Fibroblast of villous mesenchyme (primary cell): ENCODE data around the gene LRRC8D. TPM values are rescaled to one million over a fixed set of nuclear protein-coding genes. Genes with fewer than 3 reads are reported as not detected.

Experiments
- DNase-seq: peaks from one replicate; pipeline ENCODE4 v3.0.0-alpha.2; 2010; ENCODE audit warnings: low read depth
- H3K4me3 ChIP-seq: 2 replicates; pipeline ENCODE4 v1.5.1; 2011; ENCODE audit warnings: low read depth, mild to moderate bottlenecking, low read length
- CTCF ChIP-seq: IDR thresholded peaks from 2 replicates; pipeline ENCODE4 v1.5.1; 2012; ENCODE audit warnings: low read depth, mild to moderate bottlenecking, low read length; ENCODE audit not compliant: insufficient read depth
- total RNA-seq: library from RNA; depleted of rRNA; stranded (reverse); fragments of >200 nt; gene quantifications from 2 replicates; pipeline ENCODE4 v1.2.3, GENCODE V29; 2012

LRRC8D gene
- total RNA-seq, 1 donor: 58.7 TPM

- no peak overlapping the region for H3K4me3 ChIP-seq
- TF ChIP-seq CTCF: no peak
- no peak for DNase-seq
Observed at GRCh38 chr1:89929467-89930063, 108.7 kb downstream of the LRRC8D start.

GRCh38 chr1:89930579-89930978, 109.7 kb downstream of the LRRC8D start:
- TF ChIP-seq CTCF: no peak
- no peak overlapping the region for H3K4me3 ChIP-seq
- no peak for DNase-seq

GRCh38 chr1:89931964-89932363, 111.1 kb downstream of the LRRC8D start:
- TF ChIP-seq CTCF: no peak
- no peak for DNase-seq
- H3K4me3 ChIP-seq: no peak overlapping the region

- no peak for TF ChIP-seq CTCF
- DNase-seq: no peak
- no peak overlapping the region for H3K4me3 ChIP-seq
Observed at GRCh38 chr1:89932598-89933364, 111.9 kb downstream of the LRRC8D start.

GRCh38 chr1:89934461-89934860, 113.6 kb downstream of the LRRC8D start:
- no peak overlapping the region for H3K4me3 ChIP-seq
- DNase-seq: no peak
- no peak for TF ChIP-seq CTCF

GRCh38 chr1:89935235-89935634, 114.4 kb downstream of the LRRC8D start:
- no peak overlapping the region for H3K4me3 ChIP-seq
- DNase-seq: no peak
- no peak for TF ChIP-seq CTCF
